Endothelial cell (in vitro differentiated cells): ENCODE results near the gene NUMA1. TPM values are rescaled to one million over a fixed set of nuclear protein-coding genes. Genes with fewer than 3 reads are reported as not detected.

Experiments
- DNase-seq: peaks from one replicate; pipeline ENCODE4 v3.0.0; 2021; ENCODE audit warnings: low spot score
- H3K27ac Mint-ChIP-seq: one replicate; pipeline ENCODE4 v1.8.0; 2021; ENCODE audit warnings: mixed read lengths, inconsistent platforms; ENCODE audit not compliant: unreplicated experiment
- H3K27me3 Mint-ChIP-seq: one replicate; pipeline ENCODE4 v1.8.0; 2021; ENCODE audit warnings: mild to moderate bottlenecking, moderate library complexity, mixed read lengths, inconsistent platforms; ENCODE audit not compliant: unreplicated experiment
- H3K36me3 Mint-ChIP-seq: one replicate; pipeline ENCODE4 v1.8.0; 2021; ENCODE audit warnings: mild to moderate bottlenecking, low read depth, mixed read lengths, inconsistent platforms; ENCODE audit not compliant: unreplicated experiment
- H3K4me1 Mint-ChIP-seq: one replicate; pipeline ENCODE4 v1.8.0; 2021; ENCODE audit warnings: mild to moderate bottlenecking, mixed read lengths, inconsistent platforms; ENCODE audit not compliant: unreplicated experiment
- H3K4me3 Mint-ChIP-seq: one replicate; pipeline ENCODE4 v1.8.0; 2021; ENCODE audit warnings: mild to moderate bottlenecking, mixed read lengths, inconsistent platforms; ENCODE audit not compliant: unreplicated experiment
- H3K9me3 Mint-ChIP-seq: one replicate; pipeline ENCODE4 v1.8.0; 2021; ENCODE audit warnings: mixed read lengths, inconsistent platforms; ENCODE audit not compliant: unreplicated experiment
- CTCF ChIP-seq: fragments of 200-600 bp; sonication (generic); IDR thresholded peaks from one replicate; pipeline ENCODE4 v1.5.0; 2021; ENCODE audit warnings: antibody characterized with exemption; ENCODE audit not compliant: unreplicated experiment
- total RNA-seq: library from RNA; stranded (reverse); fragmentation: NEBNext Ultra II Directional; extraction: Animal tissue kit (Norgen Biotek cat#: 25700); gene quantifications from one replicate; pipeline ENCODE4 v1.2.1, GENCODE V29; 2021; ENCODE audit not compliant: unreplicated experiment

The NUMA1 gene
- total RNA-seq, 1 donor from 2014 or later, result 173 TPM

DNA sequence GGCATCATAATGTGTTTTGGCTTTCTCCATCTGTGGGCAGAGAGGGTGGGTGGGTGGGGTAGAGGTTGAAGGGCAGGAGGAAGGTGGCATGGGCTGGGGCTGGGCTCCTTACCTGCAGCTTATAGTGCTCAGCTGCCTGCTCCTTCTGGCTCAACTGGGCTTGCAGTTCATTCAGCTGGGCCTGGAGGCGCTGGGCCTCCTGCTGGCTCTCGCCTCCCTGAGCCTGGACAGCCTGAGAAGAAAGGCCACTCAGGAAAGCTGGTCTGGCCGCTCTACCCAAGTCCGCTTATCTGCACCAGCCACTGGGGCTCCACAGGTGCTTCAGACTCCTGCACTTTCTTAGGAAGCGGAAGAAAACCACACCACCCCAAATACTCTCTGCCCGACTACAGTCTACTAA lies 71.2 kb downstream of the NUMA1 start:
- H3K36me3 Mint-ChIP-seq, result peaks cover 36% of the 10 kb centered on the region
- DNase-seq, result no peak
- H3K9me3 Mint-ChIP-seq, result no peaks in the 10 kb centered on the region
- no peaks in the 10 kb centered on the region for H3K4me1 Mint-ChIP-seq
- no peak for TF ChIP-seq CTCF
- no peak overlapping the region for H3K4me3 Mint-ChIP-seq
- H3K27me3 Mint-ChIP-seq, result peaks cover 17% of the 10 kb centered on the region
- no peak overlapping the region for H3K27ac Mint-ChIP-seq

- Mint-ChIP-seq H3K4me3 (no peak overlapping the region), H3K4me1 (no peaks in the 10 kb centered on the region), H3K27ac (no peak overlapping the region), H3K27me3 (peaks cover 20% of the 10 kb centered on the region), H3K9me3 (no peaks in the 10 kb centered on the region), H3K36me3 (peaks cover 39% of the 10 kb centered on the region)
- TF ChIP-seq CTCF, result no peak
- DNase-seq, result no peak
Observed at GRCh38 chr11:72008728-72009127, 71.6 kb downstream of the NUMA1 start.

GRCh38 chr11:72007587-72007986 lies 72.8 kb downstream of the NUMA1 start:
- H3K4me3 Mint-ChIP-seq, result peak overlapping the region; percentile 78
- TF ChIP-seq CTCF, result no peak
- peak overlapping the region; percentile 43 for H3K27ac Mint-ChIP-seq
- H3K4me1 Mint-ChIP-seq, result no peaks in the 10 kb centered on the region
- no peak for DNase-seq
- H3K9me3 Mint-ChIP-seq, result no peaks in the 10 kb centered on the region
- peaks cover 19% of the 10 kb centered on the region for H3K27me3 Mint-ChIP-seq
- H3K36me3 Mint-ChIP-seq, result peaks cover 41% of the 10 kb centered on the region

DNA sequence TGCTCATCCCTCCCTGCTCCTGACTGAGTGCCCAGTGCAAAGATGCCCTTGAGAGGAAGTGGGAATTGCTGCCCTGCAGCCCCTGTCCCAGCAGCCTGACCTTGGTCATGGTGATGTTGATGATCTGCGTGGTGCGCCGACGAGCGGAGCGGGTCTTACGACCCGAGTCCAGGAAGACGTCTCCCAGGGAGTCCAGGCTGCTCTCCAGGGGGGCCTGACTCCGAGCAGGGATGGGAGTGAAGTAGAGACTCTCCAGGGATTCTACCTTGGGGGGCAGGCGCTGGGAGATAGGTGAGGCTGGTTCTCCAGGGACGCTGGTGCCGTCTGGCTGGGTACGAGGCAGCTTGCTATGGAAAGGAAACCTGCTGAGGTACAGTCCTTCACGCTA lies 73.3 kb downstream of the NUMA1 start:
- Mint-ChIP-seq H3K4me1 (peaks cover 3% of the 10 kb centered on the region), H3K27ac (no peak overlapping the region), H3K36me3 (peaks cover 46% of the 10 kb centered on the region), H3K9me3 (no peaks in the 10 kb centered on the region), H3K4me3 (peak overlapping the region; percentile 78), H3K27me3 (peaks cover 20% of the 10 kb centered on the region)
- TF ChIP-seq CTCF, result no peak
- DNase-seq, result no peak

DNA sequence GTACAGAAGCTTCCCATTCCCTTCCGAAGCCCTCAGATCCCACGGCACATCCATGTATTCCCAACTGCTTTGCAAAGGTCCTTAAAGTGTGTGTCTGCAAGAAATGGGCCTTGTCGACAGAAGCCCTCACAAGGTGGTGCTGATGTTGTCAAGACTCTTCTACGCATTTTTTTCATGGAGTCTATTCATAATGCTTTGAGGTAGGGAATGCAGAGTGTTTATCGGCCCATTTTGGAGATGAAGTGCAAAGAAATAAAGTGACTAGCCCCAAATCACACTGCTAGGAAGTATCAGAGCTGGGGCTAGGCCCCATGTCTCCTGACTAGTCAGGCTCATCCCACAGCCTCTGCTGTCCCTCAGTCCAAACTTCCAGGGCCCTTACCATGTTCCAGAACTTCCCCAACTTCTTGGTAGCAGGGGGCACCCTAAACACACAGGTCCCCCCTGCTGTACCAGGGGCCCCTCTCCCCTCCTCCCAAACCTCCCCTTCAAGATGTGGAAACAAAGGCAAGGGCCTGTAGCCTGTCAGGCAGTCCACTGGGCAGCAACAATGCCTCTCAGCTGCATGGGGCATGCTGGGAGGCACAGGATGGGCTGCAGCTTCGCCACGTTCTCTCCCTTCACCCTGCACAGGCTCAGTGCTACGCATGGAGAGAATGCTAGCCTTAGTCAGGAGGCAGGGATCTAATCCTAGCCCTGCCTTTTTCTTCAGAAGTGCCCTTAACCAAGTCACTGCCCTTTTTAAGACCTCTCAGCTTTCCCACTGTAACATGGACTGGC lies 73.8 kb downstream of the NUMA1 start:
- H3K9me3 Mint-ChIP-seq, result no peaks in the 10 kb centered on the region
- H3K27me3 Mint-ChIP-seq, result peaks cover 26% of the 10 kb centered on the region
- TF ChIP-seq CTCF, result no peak
- H3K27ac Mint-ChIP-seq, result no peak overlapping the region
- no peak for DNase-seq
- H3K4me1 Mint-ChIP-seq, result peaks cover 6% of the 10 kb centered on the region
- no peak overlapping the region for H3K4me3 Mint-ChIP-seq
- peaks cover 46% of the 10 kb centered on the region for H3K36me3 Mint-ChIP-seq
